ENCODE measurements around the gene STRADA. TPM values are rescaled to one million over a fixed set of nuclear protein-coding genes. Genes with fewer than 3 reads are reported as not detected.

Gene STRADA, protein sequence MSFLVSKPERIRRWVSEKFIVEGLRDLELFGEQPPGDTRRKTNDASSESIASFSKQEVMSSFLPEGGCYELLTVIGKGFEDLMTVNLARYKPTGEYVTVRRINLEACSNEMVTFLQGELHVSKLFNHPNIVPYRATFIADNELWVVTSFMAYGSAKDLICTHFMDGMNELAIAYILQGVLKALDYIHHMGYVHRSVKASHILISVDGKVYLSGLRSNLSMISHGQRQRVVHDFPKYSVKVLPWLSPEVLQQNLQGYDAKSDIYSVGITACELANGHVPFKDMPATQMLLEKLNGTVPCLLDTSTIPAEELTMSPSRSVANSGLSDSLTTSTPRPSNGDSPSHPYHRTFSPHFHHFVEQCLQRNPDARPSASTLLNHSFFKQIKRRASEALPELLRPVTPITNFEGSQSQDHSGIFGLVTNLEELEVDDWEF
- 28.1 TPM for total RNA-seq

DNA sequence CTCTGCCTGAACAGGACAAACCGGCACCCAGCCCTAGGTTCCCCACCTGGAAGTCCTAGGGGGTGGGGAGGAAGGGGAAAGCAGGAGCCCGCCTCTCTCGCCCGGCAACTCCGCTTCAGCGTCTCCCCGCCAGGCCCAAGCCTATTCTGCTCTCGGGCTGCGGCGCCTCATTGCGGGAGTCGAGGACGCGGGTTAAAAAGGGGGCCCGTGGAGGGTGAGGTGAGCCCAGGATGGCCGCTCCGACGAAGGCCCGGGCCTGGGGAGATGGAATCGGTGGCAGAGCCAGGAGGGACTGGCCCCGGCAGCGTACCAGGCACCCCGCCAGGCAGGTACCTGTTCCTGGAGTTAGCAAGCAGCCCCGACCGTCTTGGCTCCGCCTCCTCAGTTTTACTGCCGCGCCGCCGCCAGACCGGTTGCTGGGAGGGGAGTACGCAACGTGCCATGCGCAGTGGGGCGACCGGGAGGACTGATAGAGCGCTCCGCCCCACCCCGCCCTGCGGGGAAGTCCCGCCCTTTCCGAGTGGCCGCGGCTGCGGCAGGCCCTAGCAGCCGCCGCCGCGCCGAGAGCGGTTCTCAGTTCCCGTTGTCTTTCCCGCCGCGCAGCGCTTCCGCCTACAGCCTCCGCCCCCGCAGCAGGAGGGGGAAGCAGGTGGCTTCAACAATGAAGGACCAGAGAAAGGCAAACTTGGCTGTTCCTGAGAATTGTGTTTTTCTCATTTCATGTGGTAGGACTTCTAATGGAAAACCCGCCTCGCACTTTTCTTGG lies at the start of gene STRADA:
Gene STRADA, minus strand, starts transcription at position 392 of the 766 bp plus-strand sequence. CDS start 13,430 bp downstream, outside the sequence.
- peak; percentile 98 for DNase-seq

DNA sequence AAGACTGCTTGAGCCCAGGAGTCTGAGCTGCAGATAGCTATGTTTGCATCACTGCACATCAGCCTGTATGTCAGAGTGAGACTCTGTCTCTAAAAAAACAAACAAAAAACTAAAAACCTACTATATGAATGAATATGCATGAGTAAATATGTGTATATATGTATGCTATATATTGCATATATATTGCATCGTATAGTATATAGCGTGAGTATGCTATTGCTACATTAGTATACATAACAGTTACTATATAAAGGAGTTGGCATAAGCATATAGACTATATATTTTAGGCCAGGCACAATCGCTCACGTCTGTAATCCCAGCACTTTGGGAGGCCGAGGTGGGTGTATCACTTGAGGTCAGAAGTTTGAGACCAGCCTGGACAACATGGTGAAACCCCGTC lies 48.5 kb upstream of the STRADA start:
- DNase-seq = no peak

DNA sequence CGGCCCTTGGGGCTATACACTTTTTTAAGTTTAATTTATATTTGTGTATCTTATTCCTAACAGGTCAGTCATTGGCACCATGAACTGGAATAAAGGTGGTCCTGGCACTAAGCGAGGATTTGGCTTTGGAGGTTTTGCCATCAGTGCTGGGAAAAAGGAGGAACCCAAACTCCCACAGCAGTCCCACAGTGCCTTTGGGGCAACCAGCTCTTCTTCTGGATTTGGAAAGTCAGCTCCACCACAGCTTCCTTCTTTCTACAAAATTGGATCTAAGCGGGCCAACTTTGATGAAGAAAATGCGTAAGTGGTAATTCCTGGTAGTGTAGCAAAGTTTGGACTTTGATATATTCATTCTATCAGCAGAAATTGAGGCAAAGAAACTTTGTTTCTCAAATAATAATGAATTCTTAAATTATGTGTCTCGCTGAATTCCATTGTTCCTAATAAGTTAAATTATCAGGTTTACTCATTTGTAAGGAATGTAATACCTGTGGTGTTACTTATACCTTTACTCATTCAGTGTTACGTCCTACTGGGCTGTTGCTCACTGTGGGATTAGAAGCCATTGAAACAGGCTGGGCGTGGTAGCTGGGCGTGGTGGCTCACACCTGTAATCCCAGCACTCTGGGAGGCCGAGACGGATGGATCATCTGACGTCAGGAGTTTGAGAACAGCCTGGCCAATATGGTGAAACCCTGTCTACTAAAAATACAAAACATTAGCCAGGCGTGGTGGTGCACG lies 45.5 kb upstream of the STRADA start:
- no peak for DNase-seq

DNA sequence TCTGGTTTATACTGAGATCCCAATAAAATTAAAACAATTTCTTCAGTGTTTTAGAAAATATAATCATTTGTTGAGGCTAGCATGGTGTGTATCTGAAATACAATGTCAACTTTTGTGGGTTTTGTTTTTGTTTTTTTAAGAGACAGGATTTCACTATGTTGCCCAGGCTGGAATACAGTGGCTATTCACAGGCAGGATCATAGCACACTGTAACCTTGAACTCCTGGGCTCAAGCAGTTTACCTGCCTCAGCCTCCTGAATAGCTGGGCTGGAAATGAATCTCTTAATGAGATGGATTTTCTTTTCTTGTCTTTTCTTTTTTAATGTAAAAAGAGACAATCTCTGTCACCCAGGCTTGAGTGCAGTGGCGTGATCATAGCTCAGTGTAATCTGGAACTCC lies 44.5 kb upstream of the STRADA start:
- DNase-seq = no peak

DNA sequence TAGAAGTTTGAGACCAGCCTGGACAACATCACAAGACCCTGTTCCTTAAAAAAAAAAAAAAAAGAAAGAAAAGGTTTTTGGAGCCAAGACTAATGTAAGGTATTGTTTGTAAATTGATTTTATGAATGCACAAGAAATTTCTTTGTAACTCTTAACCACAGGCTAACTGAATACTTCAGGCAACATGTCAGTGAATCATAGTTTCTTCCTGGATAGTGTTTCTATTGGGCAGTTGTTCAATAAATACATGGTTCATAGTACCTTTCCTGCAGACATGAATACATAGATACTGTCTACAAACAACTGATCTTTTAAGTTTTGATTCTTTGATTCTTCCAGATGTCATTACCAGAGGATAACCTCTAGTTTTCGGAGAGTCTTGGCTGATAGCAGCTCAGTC lies 44.0 kb upstream of the STRADA start:
- DNase-seq = no peak

DNA sequence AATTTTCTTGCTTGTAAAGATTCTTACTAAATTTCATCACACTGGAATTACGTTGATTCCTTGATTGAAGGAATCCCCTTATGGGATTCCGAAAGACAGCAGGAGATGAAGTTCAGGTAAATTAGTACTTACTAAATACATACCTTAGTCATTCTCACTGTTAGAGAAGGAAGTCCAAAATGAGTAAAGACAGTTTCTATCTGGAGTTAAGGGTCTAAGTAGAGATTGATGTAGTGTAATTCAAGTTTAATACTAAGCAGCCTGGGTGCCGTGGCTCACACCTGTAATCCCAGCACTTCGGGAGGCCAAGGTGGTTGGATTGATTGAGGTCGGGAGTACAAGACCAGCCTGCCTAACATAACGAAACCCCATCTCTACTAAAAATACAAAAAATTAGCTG lies 41.9 kb upstream of the STRADA start:
- DNase-seq = no peak

DNA sequence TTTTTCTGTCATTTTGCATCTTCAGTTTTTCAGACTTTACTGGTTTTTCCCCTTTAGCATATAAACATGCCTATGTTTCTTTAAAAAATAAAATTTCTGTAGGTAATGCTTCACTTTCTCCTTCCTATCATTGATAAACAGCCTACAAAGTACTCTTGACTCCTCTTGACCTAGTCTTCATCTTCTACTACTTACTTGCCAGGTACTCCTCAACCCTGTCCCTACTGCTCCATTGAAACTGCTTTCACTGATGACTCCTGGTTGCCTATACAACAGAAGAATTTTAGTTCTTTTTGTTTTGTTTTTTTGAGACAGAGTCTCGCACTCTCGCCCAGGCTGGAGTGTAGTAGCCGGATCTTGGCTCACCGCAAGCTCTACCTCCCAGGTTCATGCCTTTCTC lies 39.3 kb upstream of the STRADA start:
- no peak for DNase-seq

DNA sequence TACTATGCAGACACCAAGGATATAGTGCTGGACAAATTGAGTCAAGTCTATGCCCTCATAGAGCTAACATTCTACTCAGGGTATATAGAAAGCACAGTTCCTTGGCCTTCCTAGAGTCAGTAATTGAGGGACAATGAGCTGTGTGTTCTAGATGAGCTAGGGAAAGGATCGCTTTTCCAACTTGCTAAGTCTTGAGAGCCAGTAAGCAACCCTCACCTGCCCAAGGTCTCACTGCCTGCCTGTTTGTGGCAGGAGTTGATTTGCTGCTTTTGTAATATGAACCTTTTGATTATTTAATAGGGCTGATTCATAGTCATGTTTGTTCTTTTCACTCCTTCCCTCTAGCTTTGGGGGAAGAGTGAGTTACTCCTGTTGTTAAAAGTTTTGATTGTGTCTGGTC lies 38.9 kb upstream of the STRADA start:
- no peak for DNase-seq

DNA sequence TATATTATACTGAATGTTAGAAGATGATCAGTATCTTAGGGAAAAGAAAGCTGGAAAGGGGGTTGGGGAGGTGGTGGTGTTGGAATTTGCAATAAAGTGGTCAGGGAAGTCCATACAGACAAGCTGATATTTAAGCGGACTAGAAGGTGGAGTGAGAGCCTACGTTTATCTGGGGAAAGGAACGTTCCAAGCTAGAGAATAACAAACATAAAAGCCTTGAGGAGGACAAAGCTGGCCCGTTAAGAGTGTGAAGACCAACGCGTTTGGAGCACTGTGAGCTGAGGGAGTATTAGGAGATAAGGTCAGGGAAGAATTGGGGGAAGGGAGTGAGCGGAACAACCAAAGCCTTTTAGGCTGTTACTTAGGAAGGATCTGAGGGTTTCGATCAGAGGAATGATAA lies 33.8 kb upstream of the STRADA start:
- no peak for DNase-seq

GRCh38 chr17:63774969-63775265 lies 33.3 kb upstream of the STRADA start:
- DNase-seq = no peak

GRCh38 chr17:63774141-63774968 lies 32.8 kb upstream of the STRADA start, which contains the start of gene DDX42:
DDX42 (plus strand) TSS chr17:63774170; CDS start chr17:63787050, 12,880 bp downstream.
- peak; percentile 32 for DNase-seq

GRCh38 chr17:63773272-63774140 lies 31.9 kb upstream of the STRADA start, which contains the start of gene CCDC47:
CCDC47 (minus strand) TSS chr17:63773597; CDS start chr17:63766175, 7,422 bp downstream.
- DNase-seq = peak; percentile 99

DNA sequence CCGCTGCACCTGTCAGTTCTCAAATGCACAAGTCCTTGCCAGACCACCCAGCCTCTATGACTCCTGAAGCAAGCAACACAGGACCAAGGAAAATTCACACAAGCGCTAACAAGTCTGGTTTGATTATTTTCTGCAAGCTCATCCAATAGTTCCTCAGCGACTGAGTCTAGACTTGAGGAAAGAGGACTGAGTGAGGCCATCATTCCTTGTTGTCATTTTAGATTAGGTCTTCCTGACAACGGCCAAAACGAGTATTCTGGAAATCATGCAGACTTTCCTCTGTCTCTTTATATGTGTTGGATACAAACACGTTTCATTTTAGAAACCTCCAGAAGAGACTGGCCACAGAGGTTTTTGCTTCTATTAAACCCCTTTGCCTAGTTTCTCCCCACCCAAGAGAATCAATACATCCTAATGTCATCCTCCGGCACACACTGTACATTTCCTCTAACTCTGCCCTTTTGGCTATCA lies 31.2 kb upstream of the STRADA start:
- peak; percentile 26 for DNase-seq

- no peak for DNase-seq
These were observed 26.8 kb upstream of the STRADA start for GRCh38 chr17:63768433-63768832.

DNA sequence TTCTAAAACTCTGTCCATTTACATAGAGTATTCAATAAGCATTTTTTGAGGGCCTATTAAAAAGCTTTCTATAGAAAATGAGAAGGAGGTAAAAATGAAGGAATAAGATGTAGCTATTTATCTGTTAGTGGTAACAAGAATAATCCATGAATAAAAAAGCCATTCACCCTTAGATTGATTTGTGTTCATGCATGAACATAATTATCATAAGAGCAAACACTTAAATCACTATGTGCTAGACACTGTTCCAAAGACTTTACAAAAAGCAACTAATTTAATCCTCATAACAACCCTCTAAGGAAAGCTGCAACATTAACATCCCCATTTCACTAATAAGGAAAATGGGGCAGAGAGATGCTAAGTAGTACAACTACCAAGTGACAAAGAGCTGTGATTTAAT lies 25.2 kb upstream of the STRADA start:
- DNase-seq = no peak

DNA sequence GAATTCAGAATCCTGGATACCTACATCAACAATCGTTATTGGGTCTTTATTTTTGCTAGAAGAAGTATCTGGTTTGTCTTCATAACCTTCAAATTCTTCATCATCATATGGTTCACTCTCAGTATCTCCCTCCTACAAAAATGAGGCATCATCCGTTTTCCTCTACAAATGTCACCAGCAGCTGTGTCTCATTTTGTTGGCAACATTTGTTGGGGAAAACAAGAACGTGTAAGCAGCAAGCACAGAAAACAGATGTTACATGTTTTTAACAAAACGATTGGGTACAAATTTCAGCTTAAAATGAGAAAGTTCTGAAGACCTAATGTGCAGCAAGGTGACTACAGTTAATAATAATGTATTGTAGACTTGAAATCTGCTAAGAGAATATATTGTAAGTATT lies 23.1 kb upstream of the STRADA start:
- DNase-seq = peak; percentile 53

DNA sequence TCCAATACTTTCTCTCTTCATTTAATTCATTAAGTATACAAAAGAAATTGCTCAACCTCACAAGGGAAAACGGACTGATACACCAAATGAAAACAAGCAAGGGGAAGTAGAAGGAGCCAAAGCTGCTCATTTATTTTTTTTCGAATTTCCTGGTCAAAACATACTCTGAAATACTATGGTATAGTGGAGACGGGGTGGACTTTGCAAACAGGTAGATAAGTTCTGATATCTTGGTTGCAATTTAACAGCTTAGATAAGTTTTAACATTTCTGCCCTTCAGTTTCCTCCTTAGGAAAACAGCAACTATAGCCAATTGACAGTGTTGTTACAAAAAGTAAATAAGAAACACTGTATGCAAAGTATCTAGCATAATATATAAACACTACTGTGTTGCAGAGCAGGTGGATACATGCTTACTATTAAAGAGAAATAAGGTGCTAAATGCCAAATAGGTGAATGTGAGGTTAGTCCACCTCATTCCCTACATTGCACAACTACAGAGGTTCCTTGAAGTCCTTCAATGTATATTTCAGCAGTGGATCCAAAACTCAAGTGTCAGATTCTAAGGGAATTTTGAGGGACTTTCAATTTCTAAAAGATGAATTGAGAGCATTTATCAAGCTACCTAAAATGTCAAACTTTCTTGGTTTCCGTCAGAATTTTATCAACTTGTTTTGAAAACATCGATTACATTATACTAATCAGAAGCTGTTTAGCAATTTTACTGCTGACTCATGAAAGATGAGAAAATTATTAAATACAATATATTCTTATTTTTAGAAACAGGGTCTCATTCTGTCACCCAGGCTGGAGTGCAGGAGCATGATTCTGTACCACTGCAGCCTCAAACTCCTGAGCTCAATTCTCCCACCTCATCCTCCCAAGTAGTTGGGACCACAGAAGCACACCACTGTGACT lies 20.8 kb upstream of the STRADA start:
- DNase-seq = no peak

- no peak for DNase-seq
These were observed 19.4 kb upstream of the STRADA start for GRCh38 chr17:63760771-63761539.

- no peak for DNase-seq
These were observed 16.8 kb upstream of the STRADA start for GRCh38 chr17:63758428-63758827.
